ENCODE data around the gene UFD1. TPM values are rescaled to one million over a fixed set of nuclear protein-coding genes. Genes with fewer than 3 reads are reported as not detected.

UFD1 gene
- total RNA-seq, 1 donor from 2014 or later = 37.1 TPM

- peaks cover 54 to 63% (median 63%) of the 10 kb centered on the region in 3 donors for H3K36me3 ChIP-seq (ENCODE audit: control insufficient read depth in 3 of 3, insufficient read depth in 3 of 3, low read length in 3 of 3)
- H3K9me3 ChIP-seq (ENCODE audit: control insufficient read depth in 3 of 3, low read length in 3 of 3) = no peaks in the 10 kb centered on the region
- H3K27ac ChIP-seq (ENCODE audit: low read depth, low read length) = peak overlapping the region; percentile 36
- peaks cover 24 to 38% (median 31%) of the 10 kb centered on the region in 3 donors for H3K4me1 ChIP-seq (ENCODE audit: control insufficient read depth in 3 of 3, insufficient read depth in 3 of 3, low read length in 3 of 3)
- H3K4me3 ChIP-seq (ENCODE audit: low read length in 3 of 3) = no peak overlapping the region
- H3K27me3 ChIP-seq (ENCODE audit: control insufficient read depth in 3 of 3, insufficient read depth in 3 of 3, low read length in 3 of 3) = no peaks in the 10 kb centered on the region
- H3K9ac ChIP-seq (ENCODE audit: low read depth in 1 of 3, low read length in 3 of 3) = peak overlapping the region in 1 of 3 donors; percentile 51
Observed at GRCh38 chr22:19473578-19473977, 5.4 kb downstream of the UFD1 start.

GRCh38 chr22:19472233-19472632, 6.8 kb downstream of the UFD1 start:
- Histone ChIP-seq H3K27me3 (ENCODE audit: control insufficient read depth in 3 of 3, insufficient read depth in 3 of 3, low read length in 3 of 3) (no peaks in the 10 kb centered on the region), H3K9me3 (ENCODE audit: control insufficient read depth in 3 of 3, low read length in 3 of 3) (no peaks in the 10 kb centered on the region), H3K36me3 (ENCODE audit: control insufficient read depth in 3 of 3, insufficient read depth in 3 of 3, low read length in 3 of 3) (peaks cover 68 to 77% (median 76%) of the 10 kb centered on the region in 3 donors), H3K27ac (ENCODE audit: low read depth, low read length) (no peak overlapping the region), H3K4me1 (ENCODE audit: control insufficient read depth in 3 of 3, insufficient read depth in 3 of 3, low read length in 3 of 3) (peaks cover 11 to 29% (median 26%) of the 10 kb centered on the region in 3 donors), H3K9ac (ENCODE audit: low read depth in 1 of 3, low read length in 3 of 3) (no peak overlapping the region), H3K4me3 (ENCODE audit: low read length in 3 of 3) (no peak overlapping the region)

GRCh38 chr22:19471572-19471971, 7.4 kb downstream of the UFD1 start:
- Histone ChIP-seq H3K9me3 (ENCODE audit: control insufficient read depth in 3 of 3, low read length in 3 of 3) (no peaks in the 10 kb centered on the region), H3K9ac (ENCODE audit: low read depth in 1 of 3, low read length in 3 of 3) (no peak overlapping the region), H3K27me3 (ENCODE audit: control insufficient read depth in 3 of 3, insufficient read depth in 3 of 3, low read length in 3 of 3) (no peaks in the 10 kb centered on the region), H3K4me3 (ENCODE audit: low read length in 3 of 3) (no peak overlapping the region), H3K4me1 (ENCODE audit: control insufficient read depth in 3 of 3, insufficient read depth in 3 of 3, low read length in 3 of 3) (peaks cover 8 to 27% (median 26%) of the 10 kb centered on the region in 3 donors), H3K36me3 (ENCODE audit: control insufficient read depth in 3 of 3, insufficient read depth in 3 of 3, low read length in 3 of 3) (peaks cover 74 to 83% (median 83%) of the 10 kb centered on the region in 3 donors), H3K27ac (ENCODE audit: low read depth, low read length) (no peak overlapping the region)

- Histone ChIP-seq H3K27ac (ENCODE audit: low read depth, low read length) (no peak overlapping the region), H3K4me3 (ENCODE audit: low read length in 3 of 3) (no peak overlapping the region), H3K27me3 (ENCODE audit: control insufficient read depth in 3 of 3, insufficient read depth in 3 of 3, low read length in 3 of 3) (no peaks in the 10 kb centered on the region), H3K9ac (ENCODE audit: low read depth in 1 of 3, low read length in 3 of 3) (no peak overlapping the region), H3K9me3 (ENCODE audit: control insufficient read depth in 3 of 3, low read length in 3 of 3) (no peaks in the 10 kb centered on the region), H3K36me3 (ENCODE audit: control insufficient read depth in 3 of 3, insufficient read depth in 3 of 3, low read length in 3 of 3) (peaks cover 80 to 93% (median 89%) of the 10 kb centered on the region in 3 donors), H3K4me1 (ENCODE audit: control insufficient read depth in 3 of 3, insufficient read depth in 3 of 3, low read length in 3 of 3) (peaks cover 8 to 17% (median 12%) of the 10 kb centered on the region in 3 donors)
Observed at GRCh38 chr22:19470010-19470409, 9.0 kb downstream of the UFD1 start.

- Histone ChIP-seq H3K4me3 (ENCODE audit: low read length in 3 of 3) (no peak overlapping the region), H3K4me1 (ENCODE audit: control insufficient read depth in 3 of 3, insufficient read depth in 3 of 3, low read length in 3 of 3) (peaks cover 8 to 13% (median 12%) of the 10 kb centered on the region in 3 donors), H3K36me3 (ENCODE audit: control insufficient read depth in 3 of 3, insufficient read depth in 3 of 3, low read length in 3 of 3) (peaks cover 82 to 93% (median 92%) of the 10 kb centered on the region in 3 donors), H3K27me3 (ENCODE audit: control insufficient read depth in 3 of 3, insufficient read depth in 3 of 3, low read length in 3 of 3) (no peaks in the 10 kb centered on the region), H3K9me3 (ENCODE audit: control insufficient read depth in 3 of 3, low read length in 3 of 3) (no peaks in the 10 kb centered on the region), H3K27ac (ENCODE audit: low read depth, low read length) (no peak overlapping the region), H3K9ac (ENCODE audit: low read depth in 1 of 3, low read length in 3 of 3) (peak overlapping the region in 1 of 3 donors; percentile 16)
Observed at GRCh38 chr22:19469421-19469820, 9.6 kb downstream of the UFD1 start.

- no peak overlapping the region for H3K27ac ChIP-seq (ENCODE audit: low read depth, low read length)
- peaks cover 81 to 97% (median 94%) of the 10 kb centered on the region in 3 donors for H3K36me3 ChIP-seq (ENCODE audit: control insufficient read depth in 3 of 3, insufficient read depth in 3 of 3, low read length in 3 of 3)
Observed at GRCh38 chr22:19467912-19468311, 11.1 kb downstream of the UFD1 start.

GRCh38 chr22:19466848-19467752, 11.9 kb downstream of the UFD1 start:
- Histone ChIP-seq H3K4me1 (ENCODE audit: control insufficient read depth in 3 of 3, insufficient read depth in 3 of 3, low read length in 3 of 3) (no peaks in the 10 kb centered on the region), H3K27me3 (ENCODE audit: control insufficient read depth in 3 of 3, insufficient read depth in 3 of 3, low read length in 3 of 3) (no peaks in the 10 kb centered on the region), H3K9ac (ENCODE audit: low read depth in 1 of 3, low read length in 3 of 3) (peak overlapping the region in 1 of 3 donors; percentile 33), H3K27ac (ENCODE audit: low read depth, low read length) (no peak overlapping the region), H3K4me3 (ENCODE audit: low read length in 3 of 3) (no peak overlapping the region), H3K9me3 (ENCODE audit: control insufficient read depth in 3 of 3, low read length in 3 of 3) (no peaks in the 10 kb centered on the region), H3K36me3 (ENCODE audit: control insufficient read depth in 3 of 3, insufficient read depth in 3 of 3, low read length in 3 of 3) (peaks cover 74 to 96% (median 90%) of the 10 kb centered on the region in 3 donors)

More at GRCh38 chr22:19467912-19468311, 11.1 kb downstream of the UFD1 start:
- Histone ChIP-seq H3K9me3 (ENCODE audit: control insufficient read depth in 3 of 3, low read length in 3 of 3) (no peaks in the 10 kb centered on the region), H3K4me1 (ENCODE audit: control insufficient read depth in 3 of 3, insufficient read depth in 3 of 3, low read length in 3 of 3) (peaks cover 0 to under 1% (median under 1%) of the 10 kb centered on the region in 3 donors), H3K4me3 (ENCODE audit: low read length in 3 of 3) (no peak overlapping the region), H3K27me3 (ENCODE audit: control insufficient read depth in 3 of 3, insufficient read depth in 3 of 3, low read length in 3 of 3) (no peaks in the 10 kb centered on the region), H3K9ac (ENCODE audit: low read depth in 1 of 3, low read length in 3 of 3) (no peak overlapping the region)

GRCh38 chr22:19466126-19466716, 12.8 kb downstream of the UFD1 start:
- Histone ChIP-seq H3K9me3 (ENCODE audit: control insufficient read depth in 3 of 3, low read length in 3 of 3) (no peaks in the 10 kb centered on the region), H3K27me3 (ENCODE audit: control insufficient read depth in 3 of 3, insufficient read depth in 3 of 3, low read length in 3 of 3) (no peaks in the 10 kb centered on the region), H3K4me1 (ENCODE audit: control insufficient read depth in 3 of 3, insufficient read depth in 3 of 3, low read length in 3 of 3) (no peaks in the 10 kb centered on the region), H3K27ac (ENCODE audit: low read depth, low read length) (no peak overlapping the region), H3K4me3 (ENCODE audit: low read length in 3 of 3) (no peak overlapping the region), H3K36me3 (ENCODE audit: control insufficient read depth in 3 of 3, insufficient read depth in 3 of 3, low read length in 3 of 3) (peaks cover 67 to 87% (median 81%) of the 10 kb centered on the region in 3 donors), H3K9ac (ENCODE audit: low read depth in 1 of 3, low read length in 3 of 3) (no peak overlapping the region)

- Histone ChIP-seq H3K4me3 (ENCODE audit: low read length in 3 of 3) (no peak overlapping the region), H3K27ac (ENCODE audit: low read depth, low read length) (no peak overlapping the region), H3K4me1 (ENCODE audit: control insufficient read depth in 3 of 3, insufficient read depth in 3 of 3, low read length in 3 of 3) (no peaks in the 10 kb centered on the region), H3K36me3 (ENCODE audit: control insufficient read depth in 3 of 3, insufficient read depth in 3 of 3, low read length in 3 of 3) (peaks cover 62 to 85% (median 77%) of the 10 kb centered on the region in 3 donors), H3K9ac (ENCODE audit: low read depth in 1 of 3, low read length in 3 of 3) (peak overlapping the region in 1 of 3 donors; percentile 16), H3K27me3 (ENCODE audit: control insufficient read depth in 3 of 3, insufficient read depth in 3 of 3, low read length in 3 of 3) (no peaks in the 10 kb centered on the region), H3K9me3 (ENCODE audit: control insufficient read depth in 3 of 3, low read length in 3 of 3) (no peaks in the 10 kb centered on the region)
Observed at GRCh38 chr22:19464975-19465374, 14.0 kb downstream of the UFD1 start.

- H3K36me3 ChIP-seq (ENCODE audit: control insufficient read depth in 3 of 3, insufficient read depth in 3 of 3, low read length in 3 of 3) = peaks cover 57 to 81% (median 72%) of the 10 kb centered on the region in 3 donors
- H3K9ac ChIP-seq (ENCODE audit: low read depth in 1 of 3, low read length in 3 of 3) = no peak overlapping the region
- no peaks in the 10 kb centered on the region for H3K9me3 ChIP-seq (ENCODE audit: control insufficient read depth in 3 of 3, low read length in 3 of 3)
- no peak overlapping the region for H3K27ac ChIP-seq (ENCODE audit: low read depth, low read length)
- no peaks in the 10 kb centered on the region for H3K4me1 ChIP-seq (ENCODE audit: control insufficient read depth in 3 of 3, insufficient read depth in 3 of 3, low read length in 3 of 3)
- no peak overlapping the region for H3K4me3 ChIP-seq (ENCODE audit: low read length in 3 of 3)
- no peaks in the 10 kb centered on the region for H3K27me3 ChIP-seq (ENCODE audit: control insufficient read depth in 3 of 3, insufficient read depth in 3 of 3, low read length in 3 of 3)
Observed at GRCh38 chr22:19464546-19464945, 14.4 kb downstream of the UFD1 start.
